ENCODE data around the gene DGKQ.

The DGKQ gene

GRCh38 chr4:971666-972500 lies 1.5 kb downstream of the DGKQ start:
- Histone ChIP-seq H3K27me3 (ENCODE audit: control insufficient read depth, insufficient read depth, low read length) (no peaks in the 10 kb centered on the region), H3K9ac (ENCODE audit: low read length) (peak overlapping the region; percentile 40), H3K27ac (ENCODE audit: low read depth, low read length) (no peak overlapping the region), H3K4me3 (ENCODE audit: low read length) (peak overlapping the region; percentile 72), H3K36me3 (ENCODE audit: control insufficient read depth, insufficient read depth, low read length) (no peaks in the 10 kb centered on the region), H3K4me1 (ENCODE audit: control insufficient read depth, insufficient read depth, low read length) (peaks cover 11% of the 10 kb centered on the region)

- no peak overlapping the region for H3K27ac ChIP-seq (ENCODE audit: low read depth, low read length)
- no peaks in the 10 kb centered on the region for H3K27me3 ChIP-seq (ENCODE audit: control insufficient read depth, insufficient read depth, low read length)
- H3K4me3 ChIP-seq (ENCODE audit: low read length) = peak overlapping the region; percentile 40
- H3K4me1 ChIP-seq (ENCODE audit: control insufficient read depth, insufficient read depth, low read length) = peaks cover 11% of the 10 kb centered on the region
- no peak overlapping the region for H3K9ac ChIP-seq (ENCODE audit: low read length)
- no peaks in the 10 kb centered on the region for H3K36me3 ChIP-seq (ENCODE audit: control insufficient read depth, insufficient read depth, low read length)
These were observed 2.4 kb downstream of the DGKQ start for GRCh38 chr4:970854-971520.

- Histone ChIP-seq H3K9ac (ENCODE audit: low read length) (no peak overlapping the region), H3K36me3 (ENCODE audit: control insufficient read depth, insufficient read depth, low read length) (no peaks in the 10 kb centered on the region), H3K27me3 (ENCODE audit: control insufficient read depth, insufficient read depth, low read length) (no peaks in the 10 kb centered on the region), H3K4me3 (ENCODE audit: low read length) (no peak overlapping the region), H3K4me1 (ENCODE audit: control insufficient read depth, insufficient read depth, low read length) (peaks cover 11% of the 10 kb centered on the region), H3K27ac (ENCODE audit: low read depth, low read length) (no peak overlapping the region)
These were observed 3.2 kb downstream of the DGKQ start for GRCh38 chr4:970046-970745.

GRCh38 chr4:968621-969394 lies 4.6 kb downstream of the DGKQ start:
- H3K36me3 ChIP-seq (ENCODE audit: control insufficient read depth, insufficient read depth, low read length) = peaks cover 2% of the 10 kb centered on the region
- H3K4me1 ChIP-seq (ENCODE audit: control insufficient read depth, insufficient read depth, low read length) = peaks cover 11% of the 10 kb centered on the region
- H3K9ac ChIP-seq (ENCODE audit: low read length) = no peak overlapping the region
- no peak overlapping the region for H3K4me3 ChIP-seq (ENCODE audit: low read length)
- H3K27ac ChIP-seq (ENCODE audit: low read depth, low read length) = no peak overlapping the region
- no peaks in the 10 kb centered on the region for H3K27me3 ChIP-seq (ENCODE audit: control insufficient read depth, insufficient read depth, low read length)

GRCh38 chr4:968221-968620 lies 5.1 kb downstream of the DGKQ start:
- Histone ChIP-seq H3K4me3 (ENCODE audit: low read length) (no peak overlapping the region), H3K36me3 (ENCODE audit: control insufficient read depth, insufficient read depth, low read length) (peaks cover 2% of the 10 kb centered on the region), H3K4me1 (ENCODE audit: control insufficient read depth, insufficient read depth, low read length) (peaks cover 11% of the 10 kb centered on the region)

GRCh38 chr4:967113-968104 lies 6.0 kb downstream of the DGKQ start:
- H3K27ac ChIP-seq (ENCODE audit: low read depth, low read length) = no peak overlapping the region
- peaks cover 2% of the 10 kb centered on the region for H3K36me3 ChIP-seq (ENCODE audit: control insufficient read depth, insufficient read depth, low read length)
- no peak overlapping the region for H3K9ac ChIP-seq (ENCODE audit: low read length)
- no peak overlapping the region for H3K4me3 ChIP-seq (ENCODE audit: low read length)
- peaks cover 7% of the 10 kb centered on the region for H3K4me1 ChIP-seq (ENCODE audit: control insufficient read depth, insufficient read depth, low read length)
- H3K27me3 ChIP-seq (ENCODE audit: control insufficient read depth, insufficient read depth, low read length) = no peaks in the 10 kb centered on the region

More at GRCh38 chr4:968221-968620, 5.1 kb downstream of the DGKQ start:
- no peak overlapping the region for H3K27ac ChIP-seq (ENCODE audit: low read depth, low read length)
- no peak overlapping the region for H3K9ac ChIP-seq (ENCODE audit: low read length)
- no peaks in the 10 kb centered on the region for H3K27me3 ChIP-seq (ENCODE audit: control insufficient read depth, insufficient read depth, low read length)

GRCh38 chr4:966266-967112 lies 6.9 kb downstream of the DGKQ start:
- Histone ChIP-seq H3K27me3 (ENCODE audit: control insufficient read depth, insufficient read depth, low read length) (no peaks in the 10 kb centered on the region), H3K9ac (ENCODE audit: low read length) (no peak overlapping the region), H3K27ac (ENCODE audit: low read depth, low read length) (no peak overlapping the region), H3K4me3 (ENCODE audit: low read length) (no peak overlapping the region), H3K4me1 (ENCODE audit: control insufficient read depth, insufficient read depth, low read length) (no peaks in the 10 kb centered on the region), H3K36me3 (ENCODE audit: control insufficient read depth, insufficient read depth, low read length) (peaks cover 10% of the 10 kb centered on the region)

GRCh38 chr4:965766-966134 lies 7.6 kb downstream of the DGKQ start:
- no peak overlapping the region for H3K27ac ChIP-seq (ENCODE audit: low read depth, low read length)
- no peaks in the 10 kb centered on the region for H3K4me1 ChIP-seq (ENCODE audit: control insufficient read depth, insufficient read depth, low read length)
- peaks cover 10% of the 10 kb centered on the region for H3K36me3 ChIP-seq (ENCODE audit: control insufficient read depth, insufficient read depth, low read length)
- no peaks in the 10 kb centered on the region for H3K27me3 ChIP-seq (ENCODE audit: control insufficient read depth, insufficient read depth, low read length)
- H3K4me3 ChIP-seq (ENCODE audit: low read length) = no peak overlapping the region
- no peak overlapping the region for H3K9ac ChIP-seq (ENCODE audit: low read length)

- Histone ChIP-seq H3K36me3 (ENCODE audit: control insufficient read depth, insufficient read depth, low read length) (peaks cover 10% of the 10 kb centered on the region), H3K27ac (ENCODE audit: low read depth, low read length) (no peak overlapping the region), H3K4me1 (ENCODE audit: control insufficient read depth, insufficient read depth, low read length) (no peaks in the 10 kb centered on the region), H3K9ac (ENCODE audit: low read length) (no peak overlapping the region), H3K27me3 (ENCODE audit: control insufficient read depth, insufficient read depth, low read length) (no peaks in the 10 kb centered on the region), H3K4me3 (ENCODE audit: low read length) (no peak overlapping the region)
These were observed 8.2 kb downstream of the DGKQ start for GRCh38 chr4:965048-965765.

- no peaks in the 10 kb centered on the region for H3K4me1 ChIP-seq (ENCODE audit: control insufficient read depth, insufficient read depth, low read length)
- peaks cover 10% of the 10 kb centered on the region for H3K36me3 ChIP-seq (ENCODE audit: control insufficient read depth, insufficient read depth, low read length)
These were observed 8.9 kb downstream of the DGKQ start for GRCh38 chr4:964346-965025.

More at GRCh38 chr4:964346-965025, 8.9 kb downstream of the DGKQ start:
- no peak overlapping the region for H3K9ac ChIP-seq (ENCODE audit: low read length)
- no peaks in the 10 kb centered on the region for H3K27me3 ChIP-seq (ENCODE audit: control insufficient read depth, insufficient read depth, low read length)
- H3K4me3 ChIP-seq (ENCODE audit: low read length) = no peak overlapping the region
- no peak overlapping the region for H3K27ac ChIP-seq (ENCODE audit: low read depth, low read length)
